Fibroblast of lung (primary cell): ENCODE measurements around the gene ZNF516. TPM values are rescaled to one million over a fixed set of nuclear protein-coding genes. Genes with fewer than 3 reads are reported as not detected.

ENCODE experiments used
- DNase-seq, 2 donors: peaks; one replicate each; pipeline versions ENCODE4 v3.0.0 to v3.0.0-alpha.2; 2010; ENCODE audit warnings: low read depth in 2 of 2
- H2AFZ ChIP-seq: 2 replicates; pipeline ENCODE4 v1.5.1; 2012; ENCODE audit warnings: low read length, control low read depth, inconsistent platforms
- H3K27ac ChIP-seq: 2 replicates; pipeline ENCODE4 v1.5.1; 2011; ENCODE audit warnings: low read length, control low read depth; ENCODE audit not compliant: insufficient read depth
- H3K27me3 ChIP-seq: 2 replicates; pipeline ENCODE4 v1.5.1; 2011; ENCODE audit warnings: mild to moderate bottlenecking, low read length; ENCODE audit not compliant: control insufficient read depth, insufficient read depth
- H3K36me3 ChIP-seq: 2 replicates; pipeline ENCODE4 v1.5.1; 2011; ENCODE audit warnings: low read length; ENCODE audit not compliant: control insufficient read depth, insufficient read depth
- H3K4me1 ChIP-seq: 2 replicates; pipeline ENCODE4 v1.5.1; 2011; ENCODE audit warnings: low read length; ENCODE audit not compliant: control insufficient read depth, insufficient read depth; ENCODE audit errors: extremely low read depth
- H3K4me2 ChIP-seq: 2 replicates; pipeline ENCODE4 v1.5.1; 2011; ENCODE audit warnings: low read length, control low read depth; ENCODE audit not compliant: insufficient read depth; ENCODE audit errors: extremely low read depth
- H3K4me3 ChIP-seq, 4 experiments: fragments of 200-600 bp in 1 of 4; sonication (generic) in 1 of 4; replicated peaks in 1 of 4; 2 replicates each; pipeline ENCODE4 v1.5.1; 2011 to 2016; ENCODE audit warnings: low read length in 4 of 4, low read depth in 3 of 4, mild to moderate bottlenecking in 3 of 4, control low read depth in 2 of 4, inconsistent platforms in 1 of 4, mixed read lengths in 1 of 4; ENCODE audit not compliant: insufficient read depth in 1 of 4; ENCODE audit errors: control extremely low read depth in 1 of 4
- H3K79me2 ChIP-seq: 2 replicates; pipeline ENCODE4 v1.5.1; 2012; ENCODE audit warnings: mild to moderate bottlenecking, low read length, inconsistent platforms; ENCODE audit not compliant: control insufficient read depth, insufficient read depth
- H3K9ac ChIP-seq: 2 replicates; pipeline ENCODE4 v1.5.1; 2011; ENCODE audit warnings: mild to moderate bottlenecking, low read length, control low read depth; ENCODE audit not compliant: insufficient read depth
- H3K9me3 ChIP-seq: 2 replicates; pipeline ENCODE4 v1.5.1; 2012; ENCODE audit warnings: low read depth, low read length; ENCODE audit not compliant: control insufficient read depth, insufficient read depth
- H4K20me1 ChIP-seq: 2 replicates; pipeline ENCODE4 v1.5.1; 2011; ENCODE audit warnings: low read length; ENCODE audit not compliant: control insufficient read depth, insufficient read depth; ENCODE audit errors: extremely low read depth
- CTCF ChIP-seq, 2 donors: IDR thresholded peaks in 1 of 2; conservative IDR thresholded peaks in 1 of 2; 1 replicate in 1 of 2; 2 replicates in 1 of 2; pipeline ENCODE4 v1.5.1; 2011 to 2012; ENCODE audit warnings: low read length in 2 of 2, control low read depth in 1 of 2, inconsistent platforms in 1 of 2, low read depth in 1 of 2, mild to moderate bottlenecking in 1 of 2
- EZH2 ChIP-seq: IDR thresholded peaks from 2 replicates; pipeline ENCODE4 v1.5.1; 2012; ENCODE audit warnings: low read length, control low read depth, mild to moderate bottlenecking; ENCODE audit errors: missing control alignments
- polyA plus RNA-seq, 2 donors: library from polyadenylated mRNA; depleted of rRNA in 1 of 2; stranded (reverse) in 1 of 2; unstranded in 1 of 2; fragments of >200 nt; gene quantifications; 2 replicates each; pipeline ENCODE4 v1.2.1, GENCODE V29; 2011 to 2012; ENCODE audit warnings: missing spikeins in 1 of 2
- total RNA-seq: library from RNA; depleted of rRNA; stranded (reverse); fragments of >200 nt; gene quantifications from 2 replicates; pipeline ENCODE4 v1.2.1, GENCODE V29; 2014

Gene ZNF516
- total and polyA plus RNA-seq, 2 donors (not counting 1 experiment from before 2014, with no cell fraction given): 7.9 to 32.7 TPM

- DNase-seq: peak; percentile 49 to 52
- Histone ChIP-seq H3K27me3 (no peaks in the 10 kb centered on the region), H4K20me1 (no peaks in the 10 kb centered on the region), H3K4me2 (peak overlapping the region; percentile 93), H3K4me3 (peak overlapping the region; percentile 74 to 97 (median 82)), H3K27ac (peak overlapping the region; percentile 94), H3K79me2 (peaks cover 48% of the 10 kb centered on the region), H3K9me3 (no peaks in the 10 kb centered on the region), H2AFZ (peak overlapping the region; percentile 48), H3K36me3 (no peaks in the 10 kb centered on the region), H3K9ac (peak overlapping the region; percentile 70), H3K4me1 (peaks cover 8% of the 10 kb centered on the region)
- TF ChIP-seq EZH2 (no peak), CTCF (conservative IDR thresholded peaks at IDR 0.05 in 1 of 2, IDR thresholded peaks at IDR 0.05 in 1 of 2; ENCODE audit: low read depth in 1 of 2, low read length in 2 of 2) (no peak)
These were observed 3.0 kb downstream of the ZNF516 start for GRCh38 chr18:76491776-76492668.

GRCh38 chr18:76491473-76491775 lies 3.6 kb downstream of the ZNF516 start:
- peak overlapping the region; percentile 94 for H3K27ac ChIP-seq
- no peaks in the 10 kb centered on the region for H3K27me3 ChIP-seq
- no peaks in the 10 kb centered on the region for H3K9me3 ChIP-seq
- peak overlapping the region; percentile 70 for H3K9ac ChIP-seq
- peak; percentile 70 for DNase-seq
- peaks cover 11% of the 10 kb centered on the region for H3K4me1 ChIP-seq
- TF ChIP-seq CTCF (conservative IDR thresholded peaks at IDR 0.05 in 1 of 2, IDR thresholded peaks at IDR 0.05 in 1 of 2; ENCODE audit: low read depth in 1 of 2, low read length in 2 of 2) (no peak), EZH2 (no peak)
- H3K4me2 ChIP-seq: peak overlapping the region; percentile 93
- H3K79me2 ChIP-seq: peaks cover 54% of the 10 kb centered on the region
- H4K20me1 ChIP-seq: no peaks in the 10 kb centered on the region
- H3K4me3 ChIP-seq: peak overlapping the region; percentile 74 to 97 (median 82)
- no peaks in the 10 kb centered on the region for H3K36me3 ChIP-seq
- H2AFZ ChIP-seq: no peak overlapping the region

GRCh38 chr18:76490670-76491472 lies 4.2 kb downstream of the ZNF516 start:
- Histone ChIP-seq H3K79me2 (peaks cover 60% of the 10 kb centered on the region), H3K27ac (peak overlapping the region; percentile 88)
- peak in 1 of 2 donors; percentile 30 for DNase-seq

More at GRCh38 chr18:76490670-76491472, 4.2 kb downstream of the ZNF516 start:
- peaks cover 11% of the 10 kb centered on the region for H3K4me1 ChIP-seq
- no peaks in the 10 kb centered on the region for H3K27me3 ChIP-seq
- H3K9me3 ChIP-seq: no peaks in the 10 kb centered on the region
- H3K9ac ChIP-seq: peak overlapping the region; percentile 87
- peak overlapping the region; percentile 99 for H3K4me2 ChIP-seq
- peak overlapping the region; percentile 74 to 89 (median 84) for H3K4me3 ChIP-seq
- TF ChIP-seq CTCF (conservative IDR thresholded peaks at IDR 0.05 in 1 of 2, IDR thresholded peaks at IDR 0.05 in 1 of 2; ENCODE audit: low read depth in 1 of 2, low read length in 2 of 2) (no peak), EZH2 (no peak)
- no peaks in the 10 kb centered on the region for H4K20me1 ChIP-seq
- no peaks in the 10 kb centered on the region for H3K36me3 ChIP-seq
- H2AFZ ChIP-seq: no peak overlapping the region
